Neural crest cell (in vitro differentiated cells): Measurements from ENCODE around the gene DTNB. TPM values are rescaled to one million over a fixed set of nuclear protein-coding genes. Genes with fewer than 3 reads are reported as not detected.
A peak's percentile ranks its signal among the peaks of the same experiment; 100 is the strongest.

Experiments
- DNase-seq: peaks from one replicate; pipeline ENCODE4 v3.0.0; 2021; ENCODE audit warnings: low read depth, mixed read lengths, low spot score
- H3K27ac Mint-ChIP-seq: one replicate; pipeline ENCODE4 v1.8.0; 2021; ENCODE audit warnings: mild to moderate bottlenecking, mixed read lengths; ENCODE audit not compliant: unreplicated experiment
- H3K27me3 Mint-ChIP-seq: 2 replicates; pipeline ENCODE4 v1.8.0; 2021; ENCODE audit warnings: low read depth, mild to moderate bottlenecking, mixed read lengths
- H3K36me3 Mint-ChIP-seq: 2 replicates; pipeline ENCODE4 v1.8.0; 2021; ENCODE audit warnings: low read depth, mild to moderate bottlenecking, mixed read lengths
- H3K4me1 Mint-ChIP-seq: 2 replicates; pipeline ENCODE4 v1.8.0; 2021; ENCODE audit warnings: mixed read lengths
- H3K4me3 Mint-ChIP-seq: one replicate; pipeline ENCODE4 v1.8.0; 2021; ENCODE audit warnings: mild to moderate bottlenecking, mixed read lengths
- H3K9me3 Mint-ChIP-seq: 2 replicates; pipeline ENCODE4 v1.8.0; 2021; ENCODE audit warnings: mixed read lengths
- total RNA-seq: library from RNA; stranded (reverse); gene quantifications from 2 replicates; pipeline ENCODE4 v1.2.1, GENCODE V29; 2021
- TF ChIP-seq, protein P1 (sequence below): fragments of 200-600 bp; sonication (generic); conservative IDR thresholded peaks from 2 replicates; pipeline ENCODE4 v1.5.0; 2021; ENCODE audit warnings: antibody characterized with exemption, mild to moderate bottlenecking

DTNB gene
- total RNA-seq, 1 donor from 2014 or later, result 29.5 TPM

DNA sequence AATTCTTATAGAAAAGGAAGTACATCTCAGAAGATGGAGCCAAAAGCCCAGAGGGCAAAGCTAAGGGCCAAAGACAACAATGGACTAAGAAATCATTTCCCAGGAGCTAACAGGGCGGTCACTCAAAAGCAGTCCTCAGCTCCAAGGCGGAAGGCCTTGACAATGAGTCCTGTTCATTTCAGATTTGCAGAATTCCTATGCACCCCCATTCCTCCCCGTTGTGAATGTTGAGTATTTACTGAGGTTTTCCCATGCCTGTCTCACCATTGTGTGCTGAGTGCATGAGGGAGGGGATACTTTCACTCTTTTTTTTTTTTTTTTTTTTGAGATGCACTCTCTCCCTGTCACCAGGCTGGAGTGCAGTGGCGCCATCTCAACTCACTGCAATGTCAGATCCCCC is 18.8 kb upstream of the DTNB start:
- peak; percentile 18 for DNase-seq
- no peaks in the 10 kb centered on the region for H3K9me3 Mint-ChIP-seq
- TF ChIP-seq, protein P1, sequence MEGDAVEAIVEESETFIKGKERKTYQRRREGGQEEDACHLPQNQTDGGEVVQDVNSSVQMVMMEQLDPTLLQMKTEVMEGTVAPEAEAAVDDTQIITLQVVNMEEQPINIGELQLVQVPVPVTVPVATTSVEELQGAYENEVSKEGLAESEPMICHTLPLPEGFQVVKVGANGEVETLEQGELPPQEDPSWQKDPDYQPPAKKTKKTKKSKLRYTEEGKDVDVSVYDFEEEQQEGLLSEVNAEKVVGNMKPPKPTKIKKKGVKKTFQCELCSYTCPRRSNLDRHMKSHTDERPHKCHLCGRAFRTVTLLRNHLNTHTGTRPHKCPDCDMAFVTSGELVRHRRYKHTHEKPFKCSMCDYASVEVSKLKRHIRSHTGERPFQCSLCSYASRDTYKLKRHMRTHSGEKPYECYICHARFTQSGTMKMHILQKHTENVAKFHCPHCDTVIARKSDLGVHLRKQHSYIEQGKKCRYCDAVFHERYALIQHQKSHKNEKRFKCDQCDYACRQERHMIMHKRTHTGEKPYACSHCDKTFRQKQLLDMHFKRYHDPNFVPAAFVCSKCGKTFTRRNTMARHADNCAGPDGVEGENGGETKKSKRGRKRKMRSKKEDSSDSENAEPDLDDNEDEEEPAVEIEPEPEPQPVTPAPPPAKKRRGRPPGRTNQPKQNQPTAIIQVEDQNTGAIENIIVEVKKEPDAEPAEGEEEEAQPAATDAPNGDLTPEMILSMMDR, result no peak
- peak overlapping the region; percentile 38 for H3K4me3 Mint-ChIP-seq
- H3K4me1 Mint-ChIP-seq, result peaks cover 20% of the 10 kb centered on the region
- H3K36me3 Mint-ChIP-seq, result no peaks in the 10 kb centered on the region
- H3K27me3 Mint-ChIP-seq, result no peaks in the 10 kb centered on the region
- H3K27ac Mint-ChIP-seq, result peak overlapping the region; percentile 96

DNA sequence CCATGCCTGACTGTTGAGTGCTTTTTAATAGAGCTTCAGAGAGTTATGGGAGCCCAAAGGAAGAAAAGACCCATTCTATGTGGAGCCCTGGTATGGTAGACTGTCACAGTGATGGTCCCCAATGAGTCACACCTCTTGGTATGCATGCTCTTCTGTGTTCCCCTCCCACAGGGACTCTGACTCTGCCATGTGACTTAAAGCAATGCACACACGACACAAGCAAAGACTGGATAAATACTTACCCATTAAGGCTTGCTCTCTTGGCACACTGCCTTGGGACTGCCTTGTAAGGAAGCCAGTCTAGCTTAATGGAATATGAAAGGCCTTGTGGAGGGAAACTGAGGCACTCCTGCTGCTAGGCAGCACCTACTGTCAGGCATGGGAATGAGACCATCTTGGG is 16.7 kb upstream of the DTNB start:
- no peak overlapping the region for H3K27ac Mint-ChIP-seq

DNA sequence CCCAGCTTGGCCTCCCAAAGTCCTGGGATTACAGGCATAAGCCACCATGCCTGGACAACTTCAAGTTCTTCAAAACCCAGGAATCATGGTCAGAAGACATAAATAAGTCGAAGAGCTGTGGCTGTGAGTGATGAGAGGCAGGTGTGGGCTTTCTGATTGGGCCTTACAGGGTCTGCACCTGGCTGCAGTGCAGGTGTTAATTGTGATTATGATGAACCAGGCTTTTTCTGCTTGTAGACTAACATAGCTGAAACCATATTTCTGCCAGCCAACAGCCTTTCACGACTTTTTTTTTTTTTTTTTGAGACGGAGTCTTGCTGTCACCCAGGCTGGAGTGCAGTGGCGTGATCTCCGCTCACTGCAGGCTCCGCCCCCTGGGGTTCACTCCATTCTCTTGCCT is 14.9 kb upstream of the DTNB start:
- TF ChIP-seq, protein P1, result no peak
- no peaks in the 10 kb centered on the region for H3K27me3 Mint-ChIP-seq
- H3K27ac Mint-ChIP-seq, result no peak overlapping the region
- H3K4me3 Mint-ChIP-seq, result no peak overlapping the region
- H3K4me1 Mint-ChIP-seq, result peaks cover 20% of the 10 kb centered on the region
- no peak for DNase-seq
- no peaks in the 10 kb centered on the region for H3K9me3 Mint-ChIP-seq
- H3K36me3 Mint-ChIP-seq, result no peaks in the 10 kb centered on the region

More for the DNA sequence above, 16.7 kb upstream of the DTNB start:
- no peak for DNase-seq
- no peaks in the 10 kb centered on the region for H3K9me3 Mint-ChIP-seq
- H3K27me3 Mint-ChIP-seq, result no peaks in the 10 kb centered on the region
- no peak overlapping the region for H3K4me3 Mint-ChIP-seq
- H3K36me3 Mint-ChIP-seq, result no peaks in the 10 kb centered on the region
- TF ChIP-seq, protein P1, result no peak
- H3K4me1 Mint-ChIP-seq, result peaks cover 20% of the 10 kb centered on the region

DNA sequence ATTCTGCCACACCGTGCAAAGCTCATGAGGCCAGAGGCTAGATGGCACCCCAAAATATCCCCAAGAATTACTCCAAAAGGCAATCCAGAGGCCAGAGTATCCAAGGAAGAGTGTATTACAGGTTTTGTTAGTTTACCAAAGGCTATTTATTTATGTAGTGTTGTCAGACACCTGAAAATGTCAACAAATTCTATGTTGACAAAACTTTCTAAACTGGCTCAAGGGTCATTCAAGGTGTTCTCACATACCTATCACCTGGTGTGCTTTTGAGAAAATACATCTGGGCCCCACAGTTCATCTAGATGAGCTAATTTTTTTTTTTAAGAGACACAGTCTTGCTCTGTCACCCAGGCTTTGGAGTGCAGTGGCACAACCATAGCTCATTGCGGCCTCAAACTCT is 12.4 kb upstream of the DTNB start:
- no peak for DNase-seq
- Mint-ChIP-seq H3K27me3 (no peaks in the 10 kb centered on the region), H3K4me1 (peaks cover 5% of the 10 kb centered on the region), H3K36me3 (no peaks in the 10 kb centered on the region), H3K27ac (no peak overlapping the region), H3K4me3 (no peak overlapping the region), H3K9me3 (no peaks in the 10 kb centered on the region)
- TF ChIP-seq, protein P1, result no peak

DNA sequence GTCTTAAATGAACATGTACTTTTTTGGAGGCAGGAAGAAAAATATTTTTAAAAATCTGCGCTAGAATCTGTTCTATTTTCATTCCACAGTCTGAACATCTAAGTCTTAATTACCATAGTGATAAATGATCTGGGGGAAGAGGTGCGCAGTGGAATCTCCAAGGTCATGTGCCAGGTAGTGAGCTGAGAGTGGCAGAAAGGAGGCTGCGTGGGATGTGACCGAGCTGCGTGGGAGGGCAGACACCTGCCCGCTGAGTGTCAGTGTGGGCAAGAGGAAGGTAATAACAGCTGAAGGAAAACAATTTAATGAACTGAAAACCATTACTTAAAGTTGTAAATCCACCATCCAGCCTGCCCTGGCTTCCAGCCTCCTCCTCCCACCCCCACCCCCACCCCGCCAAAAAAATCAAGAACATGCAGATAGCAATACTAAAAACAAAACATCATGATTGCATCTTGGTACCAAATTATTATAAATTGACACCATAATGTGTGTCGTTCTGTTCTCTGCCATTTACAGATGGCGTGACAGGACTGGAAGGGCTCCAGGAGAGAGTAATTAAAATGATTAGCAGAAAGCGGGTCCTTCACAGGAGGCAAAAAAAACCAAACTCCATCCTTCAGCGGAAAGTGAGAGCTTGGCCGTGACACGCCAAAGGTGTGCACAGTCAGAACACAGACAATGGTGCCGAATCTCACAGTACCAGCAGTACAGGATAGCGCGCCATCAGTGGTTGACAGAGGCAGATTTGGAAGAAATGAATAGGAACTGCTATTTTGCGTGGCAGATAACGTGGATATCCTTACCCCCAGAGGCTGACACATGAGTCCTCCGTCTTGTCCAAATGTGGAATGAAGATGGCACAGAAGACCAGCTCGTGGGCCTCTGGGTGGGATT is 11.4 kb upstream of the DTNB start:
- no peak for DNase-seq
- no peaks in the 10 kb centered on the region for H3K9me3 Mint-ChIP-seq
- H3K4me1 Mint-ChIP-seq, result no peaks in the 10 kb centered on the region
- H3K4me3 Mint-ChIP-seq, result no peak overlapping the region
- H3K36me3 Mint-ChIP-seq, result no peaks in the 10 kb centered on the region
- TF ChIP-seq, protein P1, result no peak
- no peaks in the 10 kb centered on the region for H3K27me3 Mint-ChIP-seq
- no peak overlapping the region for H3K27ac Mint-ChIP-seq
